ENCODE data around the gene USHBP1. TPM values are rescaled to one million over a fixed set of nuclear protein-coding genes. Genes with fewer than 3 reads are reported as not detected.

USHBP1 gene
- total and polyA plus RNA-seq, 5 donors from 2014 or later: not detected

DNA sequence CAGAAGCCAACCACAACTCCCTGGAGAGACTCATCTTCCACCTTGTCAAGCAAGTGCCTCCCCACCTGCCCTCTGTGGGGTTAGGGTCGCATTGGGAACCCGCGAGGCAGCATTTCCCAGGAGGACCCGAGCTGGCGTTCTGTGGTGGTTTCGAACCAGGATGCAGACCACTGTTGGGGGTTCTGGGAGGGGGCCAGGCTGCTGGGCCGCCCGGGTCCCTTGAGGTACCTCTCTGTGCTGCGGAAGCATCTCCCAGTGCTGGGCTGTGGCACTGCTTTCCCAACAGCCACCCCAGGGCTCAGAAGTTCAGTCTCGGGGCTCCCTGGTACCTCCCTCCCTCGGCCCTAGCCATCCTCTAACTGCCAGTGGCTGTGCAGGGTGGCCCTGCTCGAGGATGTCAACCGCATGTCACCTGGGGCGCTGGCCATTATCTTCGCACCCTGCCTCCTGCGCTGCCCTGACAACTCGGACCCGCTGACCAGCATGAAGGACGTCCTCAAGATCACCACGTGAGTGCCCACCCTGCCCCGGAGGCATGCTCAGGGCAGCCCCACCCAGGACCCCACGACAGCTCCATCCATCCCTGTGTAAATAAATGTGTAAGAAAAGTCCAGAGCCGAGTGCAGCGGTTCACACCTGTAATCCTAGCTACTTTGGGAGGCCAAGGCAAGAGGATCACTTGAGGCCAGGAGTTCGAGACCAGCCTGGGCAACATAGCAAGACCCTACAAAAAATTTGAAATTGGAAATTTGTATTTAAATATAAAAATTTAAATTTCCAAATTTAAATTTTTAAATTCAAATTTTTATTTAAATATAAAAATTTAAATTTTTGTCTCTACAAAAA, 57.6 kb downstream of the USHBP1 start:
- H3K27me3 Mint-ChIP-seq: no peaks in the 10 kb centered on the region
- DNase-seq (no peak), ATAC-seq (ENCODE audit: low read depth in 2 of 2) (no peak)
- peaks cover 27% of the 10 kb centered on the region for H3K36me3 Mint-ChIP-seq
- Histone ChIP-seq H3K27ac (ENCODE audit: insufficient read depth, low read length, poor library complexity, severe bottlenecking) (no peak overlapping the region), H3K27me3 (ENCODE audit: control insufficient read depth, insufficient read depth, low read length) (no peaks in the 10 kb centered on the region), H3K9me3 (ENCODE audit: control insufficient read depth in 2 of 2, low read length in 2 of 2) (no peaks in the 10 kb centered on the region), H3K36me3 (ENCODE audit: control insufficient read depth, insufficient read depth, low read length) (peaks cover 39% of the 10 kb centered on the region), H3K4me3 (ENCODE audit: low read depth, low read length) (no peak overlapping the region), H3K4me1 (ENCODE audit: control insufficient read depth, insufficient read depth, low read length, poor library complexity, severe bottlenecking) (no peaks in the 10 kb centered on the region)
- no peaks in the 10 kb centered on the region for H3K9me3 Mint-ChIP-seq
- H3K4me3 Mint-ChIP-seq: no peak overlapping the region
- peaks cover 0 to 2% (median under 1%) of the 10 kb centered on the region in 4 donors for H3K4me1 Mint-ChIP-seq
- peak overlapping the region in 1 of 3 donors; percentile 31 for H3K27ac Mint-ChIP-seq

DNA sequence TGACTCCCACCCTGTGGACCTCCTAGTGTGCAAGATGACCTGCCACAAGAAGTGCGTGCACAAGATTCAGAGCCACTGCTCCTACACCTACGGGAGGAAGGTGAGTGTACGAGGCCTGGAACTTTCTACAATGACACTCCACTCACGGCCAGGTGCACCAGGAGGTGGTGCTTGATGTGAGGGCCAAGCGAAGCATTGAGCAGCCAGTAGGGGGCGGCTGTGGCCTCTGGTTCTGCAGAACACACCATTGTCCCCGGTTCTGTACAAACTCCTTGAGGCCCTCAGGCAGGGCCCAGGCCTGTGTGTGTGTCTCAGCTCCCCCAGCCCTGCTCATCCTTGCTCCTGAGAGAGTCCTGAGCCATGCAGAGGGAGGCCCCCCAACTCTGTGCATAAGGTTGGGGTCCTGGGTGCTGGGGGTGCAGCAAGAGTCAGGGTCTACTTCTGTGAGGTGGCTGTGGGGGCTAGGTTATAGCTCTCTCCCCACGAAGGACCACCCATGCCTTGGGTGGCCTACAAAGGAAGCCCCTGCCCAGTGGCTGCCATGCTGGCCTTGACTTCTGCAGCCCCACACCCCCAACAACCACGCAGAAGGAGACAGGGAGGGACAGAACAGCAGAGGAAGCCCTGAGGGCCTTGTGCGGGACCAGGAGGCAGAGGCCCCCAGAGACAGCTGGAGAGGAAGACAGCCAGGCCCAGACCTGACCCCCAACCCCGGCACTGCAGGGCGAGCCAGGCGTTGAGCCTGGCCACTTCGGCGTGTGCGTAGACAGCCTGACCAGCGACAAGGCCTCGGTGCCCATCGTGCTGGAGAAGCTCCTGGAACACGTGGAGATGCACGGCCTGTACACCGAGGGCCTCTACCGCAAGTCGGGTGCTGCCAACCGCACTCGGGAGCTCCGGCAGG, 59.1 kb downstream of the USHBP1 start:
- DNase-seq (peak; percentile 30 to 73 (median 60)), ATAC-seq (ENCODE audit: low read depth in 2 of 2) (peak; percentile 57 to 73)
- Mint-ChIP-seq H3K36me3 (peaks cover 34% of the 10 kb centered on the region), H3K4me1 (peaks cover 0 to 2% (median under 1%) of the 10 kb centered on the region in 4 donors), H3K27me3 (no peaks in the 10 kb centered on the region), H3K27ac (peak overlapping the region in 1 of 3 donors; percentile 42), H3K9me3 (no peaks in the 10 kb centered on the region), H3K4me3 (peak overlapping the region in 1 of 4 donors; percentile 26)
- Histone ChIP-seq H3K27me3 (ENCODE audit: control insufficient read depth, insufficient read depth, low read length) (no peaks in the 10 kb centered on the region), H3K4me3 (ENCODE audit: low read depth, low read length) (no peak overlapping the region), H3K36me3 (ENCODE audit: control insufficient read depth, insufficient read depth, low read length) (peaks cover 51% of the 10 kb centered on the region), H3K27ac (ENCODE audit: insufficient read depth, low read length, poor library complexity, severe bottlenecking) (no peak overlapping the region), H3K9me3 (ENCODE audit: control insufficient read depth in 2 of 2, low read length in 2 of 2) (no peaks in the 10 kb centered on the region), H3K4me1 (ENCODE audit: control insufficient read depth, insufficient read depth, low read length, poor library complexity, severe bottlenecking) (no peaks in the 10 kb centered on the region)

DNA sequence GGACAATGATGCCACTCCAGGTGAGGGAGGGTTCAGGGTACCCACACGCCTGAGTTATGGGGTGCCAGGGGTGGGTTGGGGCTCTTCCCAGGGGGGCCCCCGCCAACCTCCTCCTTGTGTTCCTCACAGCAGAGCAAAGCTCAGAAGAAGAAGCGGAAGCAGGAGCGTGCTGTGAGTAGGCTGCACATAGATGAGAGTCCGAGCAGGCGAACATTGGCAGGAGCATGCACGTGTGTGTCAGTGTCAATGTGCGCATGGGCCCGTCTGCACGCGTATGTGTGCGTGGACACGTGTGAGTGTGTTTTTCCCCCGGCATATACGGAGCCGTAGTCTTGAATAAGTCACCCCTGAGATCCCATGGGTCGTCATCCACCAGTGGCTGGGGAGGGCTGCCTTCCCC, 61.8 kb downstream of the USHBP1 start:
- ATAC-seq (ENCODE audit: low read depth in 2 of 2): no peak
- H3K27ac ChIP-seq (ENCODE audit: insufficient read depth, low read length, poor library complexity, severe bottlenecking): no peak overlapping the region
- H3K36me3 Mint-ChIP-seq: peaks cover 42% of the 10 kb centered on the region
- no peak overlapping the region for H3K4me3 Mint-ChIP-seq
- no peaks in the 10 kb centered on the region for H3K4me1 ChIP-seq (ENCODE audit: control insufficient read depth, insufficient read depth, low read length, poor library complexity, severe bottlenecking)
- no peaks in the 10 kb centered on the region for H3K9me3 Mint-ChIP-seq
- no peak for DNase-seq
- H3K27ac Mint-ChIP-seq: no peak overlapping the region
- H3K36me3 ChIP-seq (ENCODE audit: control insufficient read depth, insufficient read depth, low read length): peaks cover 57% of the 10 kb centered on the region
- H3K4me1 Mint-ChIP-seq: peaks cover 0 to 2% (median under 1%) of the 10 kb centered on the region in 4 donors
- H3K9me3 ChIP-seq (ENCODE audit: control insufficient read depth in 2 of 2, low read length in 2 of 2): no peaks in the 10 kb centered on the region
- H3K27me3 ChIP-seq (ENCODE audit: control insufficient read depth, insufficient read depth, low read length): no peaks in the 10 kb centered on the region
- no peak overlapping the region for H3K4me3 ChIP-seq (ENCODE audit: low read depth, low read length)
- no peaks in the 10 kb centered on the region for H3K27me3 Mint-ChIP-seq

DNA sequence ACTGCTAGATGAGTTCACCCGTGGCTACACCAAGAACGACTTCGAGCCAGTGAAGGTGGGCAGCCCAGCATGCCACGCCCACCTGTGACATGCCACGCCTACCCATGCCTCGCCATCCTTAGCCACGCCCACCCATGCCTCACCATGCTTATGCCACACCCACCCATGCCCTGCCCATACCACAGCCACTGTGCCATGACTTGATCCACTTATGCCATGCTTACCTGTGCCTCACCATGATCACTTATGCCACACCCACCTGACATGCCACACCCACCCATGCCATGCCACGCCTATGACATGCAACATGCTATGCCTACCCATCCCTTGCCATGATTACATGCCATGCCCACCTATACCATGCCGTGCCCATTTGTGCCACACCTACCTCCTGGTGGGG, 62.3 kb downstream of the USHBP1 start:
- Mint-ChIP-seq H3K4me3 (no peak overlapping the region), H3K4me1 (peaks cover 0 to 2% (median under 1%) of the 10 kb centered on the region in 4 donors), H3K36me3 (peaks cover 45% of the 10 kb centered on the region), H3K27ac (peak overlapping the region in 1 of 3 donors; percentile 46), H3K9me3 (no peaks in the 10 kb centered on the region), H3K27me3 (no peaks in the 10 kb centered on the region)
- Histone ChIP-seq H3K9me3 (ENCODE audit: control insufficient read depth in 2 of 2, low read length in 2 of 2) (no peaks in the 10 kb centered on the region), H3K27ac (ENCODE audit: insufficient read depth, low read length, poor library complexity, severe bottlenecking) (no peak overlapping the region), H3K27me3 (ENCODE audit: control insufficient read depth, insufficient read depth, low read length) (no peaks in the 10 kb centered on the region), H3K4me3 (ENCODE audit: low read depth, low read length) (no peak overlapping the region), H3K36me3 (ENCODE audit: control insufficient read depth, insufficient read depth, low read length) (peaks cover 61% of the 10 kb centered on the region), H3K4me1 (ENCODE audit: control insufficient read depth, insufficient read depth, low read length, poor library complexity, severe bottlenecking) (no peaks in the 10 kb centered on the region)
- ATAC-seq (ENCODE audit: low read depth in 2 of 2) (peak in 1 of 2 donors; percentile 12), DNase-seq (peak in 1 of 3 donors; percentile 34)

DNA sequence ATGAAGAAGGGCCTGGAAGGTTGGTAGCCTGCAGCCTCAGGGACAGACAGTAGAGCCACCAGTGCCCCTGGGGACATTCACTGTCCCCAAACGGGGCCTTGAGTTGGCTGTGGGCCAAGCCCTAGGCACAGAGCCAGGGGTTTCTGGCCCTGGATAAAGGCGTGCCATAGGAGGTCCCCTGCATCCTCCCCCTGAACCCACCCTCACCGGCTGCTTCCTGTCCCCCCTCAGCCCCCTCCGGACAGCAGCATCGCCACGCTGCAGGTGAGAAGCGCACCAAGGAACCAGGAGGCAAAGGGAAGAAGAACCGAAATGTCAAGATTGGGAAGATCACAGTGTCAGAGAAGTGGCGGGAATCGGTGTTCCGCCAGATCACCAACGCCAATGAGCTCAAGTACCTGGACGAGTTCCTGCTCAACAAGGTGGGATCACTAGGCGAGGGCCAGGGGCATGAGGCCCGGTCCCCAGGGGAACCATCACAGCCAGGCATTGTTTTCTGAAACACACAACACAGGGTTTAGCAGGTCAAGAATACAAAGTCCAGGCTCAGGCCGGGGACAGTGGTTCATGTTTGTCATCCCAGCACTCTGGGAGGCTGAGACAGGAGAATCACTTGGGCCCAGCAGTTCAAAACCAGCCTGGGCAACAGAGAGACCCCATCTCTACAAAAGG, 64.0 kb downstream of the USHBP1 start:
- H3K36me3 ChIP-seq (ENCODE audit: control insufficient read depth, insufficient read depth, low read length): peaks cover 62% of the 10 kb centered on the region

More for the DNA sequence above, 64.0 kb downstream of the USHBP1 start:
- ATAC-seq (ENCODE audit: low read depth in 2 of 2) (no peak), DNase-seq (no peak)
- Mint-ChIP-seq H3K4me1 (peaks cover 0 to 4% (median 2%) of the 10 kb centered on the region in 4 donors), H3K36me3 (peaks cover 56% of the 10 kb centered on the region), H3K27ac (peak overlapping the region in 1 of 3 donors; percentile 60), H3K27me3 (no peaks in the 10 kb centered on the region), H3K4me3 (no peak overlapping the region), H3K9me3 (no peaks in the 10 kb centered on the region)
- H3K9me3 ChIP-seq (ENCODE audit: control insufficient read depth in 2 of 2, low read length in 2 of 2): no peaks in the 10 kb centered on the region
- H3K27ac ChIP-seq (ENCODE audit: insufficient read depth, low read length, poor library complexity, severe bottlenecking): no peak overlapping the region
- no peaks in the 10 kb centered on the region for H3K27me3 ChIP-seq (ENCODE audit: control insufficient read depth, insufficient read depth, low read length)
- H3K4me1 ChIP-seq (ENCODE audit: control insufficient read depth, insufficient read depth, low read length, poor library complexity, severe bottlenecking): no peaks in the 10 kb centered on the region
- H3K4me3 ChIP-seq (ENCODE audit: low read depth, low read length): no peak overlapping the region

Other genes starting within 250 kb of the USHBP1 start
- 2.3 TPM for gene CPAMD8, start 237.9 kb downstream of the USHBP1 start, total RNA-seq
- gene CPAMD8, start 237.9 kb downstream of the USHBP1 start, polyA plus RNA-seq: under 1 TPM in 3 of 4 donors, not detected in 1; 0.03 to 0.65 (median 0.06) TPM
- 26.9 TPM for gene HAUS8, start 189.3 kb downstream of the USHBP1 start, total RNA-seq
- gene HAUS8, start 189.3 kb downstream of the USHBP1 start, polyA plus RNA-seq: 10 to 100 TPM; 11.0 to 12.7 (median 11.1) TPM
- 252 TPM for gene MYO9B, start 189.0 kb downstream of the USHBP1 start, total RNA-seq
- 1 to 10 TPM; 3.4 to 6.7 (median 4.9) TPM for gene MYO9B, start 189.0 kb downstream of the USHBP1 start, polyA plus RNA-seq
- gene USE1, start 49.4 kb downstream of the USHBP1 start, total RNA-seq: 27.1 TPM
- gene USE1, start 49.4 kb downstream of the USHBP1 start, polyA plus RNA-seq: 10 to 100 TPM; 43.9 to 53.7 (median 50.1) TPM
- gene OCEL1, start 38.5 kb downstream of the USHBP1 start, total RNA-seq: 23.3 TPM
- 10 to 100 TPM; 34.0 to 51.0 (median 47.1) TPM for gene OCEL1, start 38.5 kb downstream of the USHBP1 start, polyA plus RNA-seq
- gene NR2F6, start 18.8 kb downstream of the USHBP1 start, total RNA-seq: 0.52 TPM
- 1 to 10 TPM in 2 of 4 donors, under 1 TPM in 2; 0.81 to 3.2 (median 1.5) TPM for gene NR2F6, start 18.8 kb downstream of the USHBP1 start, polyA plus RNA-seq
- gene BABAM1, start 2.7 kb upstream of the USHBP1 start, total RNA-seq: 82.3 TPM
- gene BABAM1, start 2.7 kb upstream of the USHBP1 start, polyA plus RNA-seq: 100 to 1,000 TPM; 111 to 140 (median 124) TPM
- gene ANKLE1, start 17.2 kb upstream of the USHBP1 start, total RNA-seq: 1.8 TPM
- 1 to 10 TPM in 2 of 4 donors, under 1 TPM in 2; 0.15 to 1.0 (median 0.96) TPM for gene ANKLE1, start 17.2 kb upstream of the USHBP1 start, polyA plus RNA-seq
- gene ABHD8, start 38.7 kb upstream of the USHBP1 start, total RNA-seq: 5.1 TPM
- 1 to 10 TPM; 5.6 to 8.7 (median 6.4) TPM for gene ABHD8, start 38.7 kb upstream of the USHBP1 start, polyA plus RNA-seq
- gene MRPL34, start 41.1 kb upstream of the USHBP1 start, total RNA-seq: 37.1 TPM
- 100 to 1,000 TPM; 223 to 248 (median 236) TPM for gene MRPL34, start 41.1 kb upstream of the USHBP1 start, polyA plus RNA-seq
- 43.8 TPM for gene DDA1, start 44.8 kb upstream of the USHBP1 start, total RNA-seq
- gene DDA1, start 44.8 kb upstream of the USHBP1 start, polyA plus RNA-seq: 10 to 100 TPM; 26.7 to 38.6 (median 32.0) TPM
- gene ANO8, start 70.1 kb upstream of the USHBP1 start, total RNA-seq: 17.8 TPM
- gene ANO8, start 70.1 kb upstream of the USHBP1 start, polyA plus RNA-seq: under 1 TPM in 3 of 4 donors, not detected in 1; 0.06 to 0.11 (median 0.08) TPM
- gene GTPBP3, start 72.8 kb upstream of the USHBP1 start, total RNA-seq: 26.1 TPM
- gene GTPBP3, start 72.8 kb upstream of the USHBP1 start, polyA plus RNA-seq: 1 to 10 TPM; 5.2 to 9.4 (median 8.7) TPM
- gene PLVAP, start 112.6 kb upstream of the USHBP1 start, total RNA-seq: not detected
- not detected for gene PLVAP, start 112.6 kb upstream of the USHBP1 start, polyA plus RNA-seq
- gene CCDC194, start 129.5 kb upstream of the USHBP1 start, total RNA-seq: 1.3 TPM
- gene CCDC194, start 129.5 kb upstream of the USHBP1 start, polyA plus RNA-seq: not detected
- gene BST2, start 140.9 kb upstream of the USHBP1 start, total RNA-seq: 45.6 TPM
- 100 to 1,000 TPM; 155 to 175 (median 158) TPM for gene BST2, start 140.9 kb upstream of the USHBP1 start, polyA plus RNA-seq
- gene MVB12A, start 155.3 kb upstream of the USHBP1 start, total RNA-seq: 26.7 TPM
- 10 to 100 TPM; 30.1 to 48.6 (median 38.4) TPM for gene MVB12A, start 155.3 kb upstream of the USHBP1 start, polyA plus RNA-seq
- gene TMEM221, start 183.9 kb upstream of the USHBP1 start, total RNA-seq: not detected
- gene TMEM221, start 183.9 kb upstream of the USHBP1 start, polyA plus RNA-seq: under 1 TPM in 1 of 4 donors, not detected in 3; 0.16 TPM
- gene NXNL1, start 196.2 kb upstream of the USHBP1 start, total RNA-seq: not detected
- gene NXNL1, start 196.2 kb upstream of the USHBP1 start, polyA plus RNA-seq: not detected
- 4.6 TPM for gene SLC27A1, start 205.8 kb upstream of the USHBP1 start, total RNA-seq
- gene SLC27A1, start 205.8 kb upstream of the USHBP1 start, polyA plus RNA-seq: 1 to 10 TPM; 3.9 to 5.2 (median 4.1) TPM
- 49.9 TPM for gene PGLS, start 246.9 kb upstream of the USHBP1 start, total RNA-seq
- 10 to 100 TPM; 60.5 to 76.0 (median 63.8) TPM for gene PGLS, start 246.9 kb upstream of the USHBP1 start, polyA plus RNA-seq